HG02981 (cell line): ENCODE results near the gene ABCG1.
"Not testable (repeated sequence)": the region's sequence is repeated elsewhere in the genome, so short reads cannot be mapped to it uniquely, and the experiment has no call there.

Source experiments
- ATAC-seq: cut with Tn5 transposase; IDR thresholded peaks from one replicate; pipeline ENCODE4 v1.9.1; 2021; ENCODE audit warnings: mild to moderate bottlenecking, moderate library complexity; ENCODE audit not compliant: unreplicated experiment

ABCG1 gene

DNA sequence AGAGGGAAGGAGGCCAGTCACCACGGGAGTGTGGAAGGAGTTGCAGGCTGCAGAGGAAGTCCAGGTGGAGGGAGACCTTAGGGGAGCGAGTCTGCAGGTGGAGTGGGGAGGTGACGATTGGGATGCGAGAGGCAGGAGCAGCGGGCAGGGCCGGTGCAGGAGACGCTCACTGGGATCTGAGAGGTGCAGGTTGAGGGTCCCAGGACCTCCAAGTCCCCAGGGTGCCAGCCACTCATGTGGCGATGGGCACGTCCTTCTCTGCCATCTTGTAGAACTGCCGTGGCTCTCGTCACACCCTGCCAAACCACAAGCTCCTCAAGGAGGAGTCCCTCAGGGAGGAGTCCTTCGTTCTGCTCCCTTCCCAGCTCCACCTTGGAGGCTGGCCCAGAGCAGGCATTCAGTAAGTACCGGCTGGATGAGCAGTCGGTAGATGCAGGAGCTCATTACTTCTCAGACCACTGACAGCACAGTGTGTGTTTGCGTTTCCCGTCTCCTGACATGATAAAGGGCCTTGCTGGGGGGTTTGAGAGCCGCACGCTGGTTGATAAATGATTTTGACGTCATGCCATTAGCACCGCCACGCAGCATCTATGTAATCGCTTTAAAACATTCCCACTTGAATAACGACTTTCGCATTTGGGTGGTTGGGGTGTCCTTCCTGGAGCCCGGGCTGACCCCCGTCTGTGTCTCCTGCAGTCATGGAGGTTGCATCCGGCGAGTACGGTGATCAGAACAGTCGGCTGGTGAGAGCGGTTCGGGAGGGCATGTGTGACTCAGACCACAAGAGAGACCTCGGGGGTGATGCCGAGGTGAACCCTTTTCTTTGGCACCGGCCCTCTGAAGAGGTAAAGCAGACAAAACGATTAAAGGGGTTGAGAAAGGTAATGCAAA, 68.5 kb downstream of the ABCG1 start:
- no peak for ATAC-seq

DNA sequence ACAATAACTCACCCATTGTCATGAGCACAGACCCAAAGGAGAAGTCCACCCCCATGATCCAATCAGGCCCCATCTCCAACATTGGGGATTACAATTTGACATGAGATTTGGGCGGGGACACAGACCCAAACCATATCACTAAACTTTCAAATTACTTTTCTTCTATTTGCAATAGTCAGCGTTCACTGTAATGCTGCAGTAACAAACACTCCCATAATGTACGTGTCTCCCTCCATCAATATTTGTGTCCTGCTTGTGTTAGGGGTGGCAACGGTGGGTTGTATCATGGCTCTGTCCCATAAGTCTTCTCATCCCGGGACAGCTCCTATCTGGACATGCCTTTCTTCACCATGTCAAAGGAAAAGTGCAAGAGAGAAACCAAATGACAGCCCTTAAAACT, 70.0 kb downstream of the ABCG1 start:
- no peak for ATAC-seq

GRCh38 chr21:42289926-42290325, 71.0 kb downstream of the ABCG1 start:
- ATAC-seq, result no peak

- no peak for ATAC-seq
Observed at GRCh38 chr21:42290505-42290904, 71.6 kb downstream of the ABCG1 start.

DNA sequence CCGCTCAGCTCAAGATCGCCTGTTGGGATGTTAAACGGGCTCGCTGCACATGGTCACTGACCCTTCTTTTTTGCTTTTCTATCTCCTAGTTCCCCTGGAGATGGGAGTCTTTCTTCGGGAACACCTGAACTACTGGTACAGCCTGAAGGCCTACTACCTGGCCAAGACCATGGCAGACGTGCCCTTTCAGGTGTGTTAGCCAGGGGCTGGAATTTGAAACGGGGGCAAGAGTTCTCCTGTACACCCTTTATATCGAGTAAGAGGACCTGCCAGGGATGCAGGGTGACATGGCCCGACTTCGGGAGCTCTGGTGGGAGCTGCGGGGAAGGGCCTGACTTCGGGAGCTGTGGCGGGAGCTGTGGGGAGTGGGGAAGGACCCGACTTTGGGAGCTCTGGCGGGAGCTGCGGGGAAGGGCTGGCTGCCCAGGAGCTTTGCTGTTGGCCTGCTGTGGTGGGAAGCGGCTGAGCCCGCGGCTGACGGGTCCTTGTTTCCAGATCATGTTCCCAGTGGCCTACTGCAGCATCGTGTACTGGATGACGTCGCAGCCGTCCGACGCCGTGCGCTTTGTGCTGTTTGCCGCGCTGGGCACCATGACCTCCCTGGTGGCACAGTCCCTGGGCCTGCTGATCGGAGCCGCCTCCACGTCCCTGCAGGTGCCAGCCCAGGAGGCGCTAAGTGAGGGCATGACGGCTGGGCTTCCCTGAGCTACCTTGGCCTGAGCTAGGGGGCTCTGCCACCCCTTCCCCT, 72.2 kb downstream of the ABCG1 start:
- ATAC-seq, result no peak

- no peak for ATAC-seq
Observed at GRCh38 chr21:42291751-42292562, 73.0 kb downstream of the ABCG1 start.

DNA sequence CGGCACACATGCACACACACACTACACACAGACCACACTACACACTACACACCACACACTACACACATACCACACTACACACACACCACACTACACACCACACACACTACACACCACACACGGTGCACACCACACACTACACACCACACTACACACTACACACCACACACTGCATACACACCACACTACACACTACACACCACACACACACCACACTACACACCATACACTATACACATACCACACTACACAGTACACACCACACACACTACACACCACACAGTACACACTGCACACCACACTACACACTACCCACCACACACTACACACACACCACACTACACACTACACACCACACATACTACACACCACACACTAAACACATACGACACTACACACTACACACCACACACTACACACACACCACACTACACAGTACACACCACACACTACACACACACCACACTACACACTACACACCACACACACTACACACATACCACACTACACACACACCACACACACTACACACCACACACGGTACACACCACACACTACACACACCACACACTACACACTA, 73.7 kb downstream of the ABCG1 start:
- not testable (repeated sequence) for ATAC-seq

- ATAC-seq, result no peak
Observed at GRCh38 chr21:42293649-42294272, 74.8 kb downstream of the ABCG1 start.

DNA sequence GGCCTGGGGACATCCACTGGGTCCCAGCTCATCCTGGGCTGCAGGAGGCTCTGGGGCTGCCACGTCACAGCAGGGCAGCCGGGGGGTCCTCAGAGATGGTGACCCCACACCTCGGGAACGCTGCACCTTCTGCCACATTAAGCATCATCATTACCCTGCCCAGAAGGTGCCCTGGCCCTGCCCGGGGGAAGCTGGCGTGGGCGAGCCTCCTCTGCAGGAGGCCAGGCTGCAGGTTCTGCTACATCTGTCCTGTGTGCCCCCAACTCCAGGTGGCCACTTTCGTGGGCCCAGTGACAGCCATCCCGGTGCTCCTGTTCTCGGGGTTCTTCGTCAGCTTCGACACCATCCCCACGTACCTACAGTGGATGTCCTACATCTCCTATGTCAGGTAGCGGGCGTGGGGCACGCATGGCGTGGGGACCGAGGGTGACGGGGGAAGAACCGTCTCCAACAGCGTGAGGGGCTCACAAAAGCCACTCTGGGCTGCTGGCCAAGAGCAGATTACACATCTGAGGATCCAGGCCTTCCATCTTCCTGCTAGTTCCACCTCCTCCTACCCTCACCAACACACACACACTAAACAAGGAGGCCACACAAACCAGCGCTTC, 75.4 kb downstream of the ABCG1 start:
- no peak for ATAC-seq

DNA sequence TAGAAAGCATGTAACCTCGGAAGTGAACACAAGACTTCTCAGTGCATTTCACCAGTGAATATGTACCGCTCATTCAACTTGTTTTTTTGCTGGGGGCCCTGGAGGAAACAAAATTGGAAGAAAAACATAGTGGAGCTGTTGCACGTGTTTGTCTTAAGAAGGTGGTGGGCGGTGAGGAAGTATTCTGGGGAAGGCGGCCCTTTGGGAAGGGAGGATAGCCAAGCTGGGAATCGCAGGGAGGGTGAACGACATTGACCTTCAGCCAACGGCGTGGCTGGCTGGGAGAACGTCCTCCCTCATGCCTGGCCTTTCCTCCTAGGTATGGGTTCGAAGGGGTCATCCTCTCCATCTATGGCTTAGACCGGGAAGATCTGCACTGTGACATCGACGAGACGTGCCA, 76.9 kb downstream of the ABCG1 start:
- no peak for ATAC-seq

GRCh38 chr21:42296501-42296900, 77.6 kb downstream of the ABCG1 start:
- no peak for ATAC-seq

DNA sequence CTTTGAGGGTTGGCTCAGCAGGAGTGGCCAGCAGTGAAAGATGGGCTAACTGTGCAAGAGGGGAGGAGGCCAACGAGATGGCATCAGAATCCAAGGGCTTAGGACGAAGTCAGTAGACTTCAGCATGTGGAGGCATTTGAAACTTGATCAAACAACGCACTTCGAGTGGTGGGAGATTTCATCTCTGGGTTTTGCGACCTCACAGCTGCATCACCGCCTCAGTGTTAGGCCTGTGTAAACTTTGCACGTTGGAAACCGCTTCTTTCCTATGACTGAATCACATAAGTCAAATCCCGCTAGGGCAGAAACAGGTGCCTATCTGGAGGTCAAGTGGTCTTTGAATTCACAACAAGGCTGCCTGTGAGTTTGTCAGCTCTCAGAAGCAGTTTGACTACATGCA, 78.4 kb downstream of the ABCG1 start:
- ATAC-seq, result no peak

- ATAC-seq, result no peak
Observed at GRCh38 chr21:42298237-42298636, 79.3 kb downstream of the ABCG1 start.

- ATAC-seq, result no peak
Observed at GRCh38 chr21:42298657-42299056, 79.7 kb downstream of the ABCG1 start.

DNA sequence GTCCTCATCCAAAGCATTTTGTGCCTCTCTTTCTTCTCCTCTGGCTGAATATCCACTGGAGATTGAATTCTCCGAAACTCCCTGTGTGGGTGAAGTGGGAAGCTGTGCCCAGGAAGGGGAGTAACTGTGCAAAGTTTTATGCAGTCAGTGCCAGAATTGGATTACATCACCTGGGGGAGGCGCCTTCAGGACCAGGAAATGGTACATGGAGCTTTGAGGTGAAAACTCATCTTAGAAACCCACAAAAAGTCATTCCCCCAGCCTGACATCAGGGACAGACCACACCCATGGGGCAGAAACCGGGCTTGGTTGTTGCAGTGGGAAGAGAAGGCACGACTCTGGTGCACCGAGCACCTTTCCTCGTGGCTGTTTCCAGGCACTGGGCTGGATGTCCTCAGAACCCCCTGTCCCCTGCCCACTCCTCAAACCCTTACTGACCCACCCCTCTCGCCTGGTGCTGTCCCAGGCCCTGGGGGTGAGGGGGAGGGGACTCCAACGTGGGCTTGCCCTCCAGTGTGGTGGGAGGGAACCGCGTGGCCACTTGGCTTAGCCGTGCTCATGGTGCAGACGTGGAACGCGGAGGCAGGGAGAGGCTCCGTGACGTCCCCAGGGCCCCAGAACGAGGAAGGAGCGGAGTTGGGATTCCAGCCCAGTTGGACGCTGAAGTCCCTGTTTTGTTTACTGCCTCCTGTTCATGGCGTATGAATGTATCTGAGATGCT, 80.5 kb downstream of the ABCG1 start:
- no peak for ATAC-seq

- ATAC-seq, result no peak
Observed at GRCh38 chr21:42300045-42300583, 81.2 kb downstream of the ABCG1 start.

GRCh38 chr21:42300956-42301355, 82.0 kb downstream of the ABCG1 start:
- no peak for ATAC-seq

GRCh38 chr21:42301371-42302075, 82.6 kb downstream of the ABCG1 start:
- no peak for ATAC-seq
